Activated gamma-delta T cell treated with anti-CD3 and anti-CD28 coated beads, Interleukin-2, amount 50 U/mL, for 16 hours (primary cell): ENCODE data around the gene C5.
"Not testable (repeated sequence)": the region's sequence is repeated elsewhere in the genome, so short reads cannot be mapped to it uniquely, and the experiment has no call there.

Experiments used
- DNase-seq: peaks from one replicate; pipeline ENCODE4 v3.0.0-alpha.2; 2020; ENCODE audit warnings: low read depth

The C5 gene

DNA sequence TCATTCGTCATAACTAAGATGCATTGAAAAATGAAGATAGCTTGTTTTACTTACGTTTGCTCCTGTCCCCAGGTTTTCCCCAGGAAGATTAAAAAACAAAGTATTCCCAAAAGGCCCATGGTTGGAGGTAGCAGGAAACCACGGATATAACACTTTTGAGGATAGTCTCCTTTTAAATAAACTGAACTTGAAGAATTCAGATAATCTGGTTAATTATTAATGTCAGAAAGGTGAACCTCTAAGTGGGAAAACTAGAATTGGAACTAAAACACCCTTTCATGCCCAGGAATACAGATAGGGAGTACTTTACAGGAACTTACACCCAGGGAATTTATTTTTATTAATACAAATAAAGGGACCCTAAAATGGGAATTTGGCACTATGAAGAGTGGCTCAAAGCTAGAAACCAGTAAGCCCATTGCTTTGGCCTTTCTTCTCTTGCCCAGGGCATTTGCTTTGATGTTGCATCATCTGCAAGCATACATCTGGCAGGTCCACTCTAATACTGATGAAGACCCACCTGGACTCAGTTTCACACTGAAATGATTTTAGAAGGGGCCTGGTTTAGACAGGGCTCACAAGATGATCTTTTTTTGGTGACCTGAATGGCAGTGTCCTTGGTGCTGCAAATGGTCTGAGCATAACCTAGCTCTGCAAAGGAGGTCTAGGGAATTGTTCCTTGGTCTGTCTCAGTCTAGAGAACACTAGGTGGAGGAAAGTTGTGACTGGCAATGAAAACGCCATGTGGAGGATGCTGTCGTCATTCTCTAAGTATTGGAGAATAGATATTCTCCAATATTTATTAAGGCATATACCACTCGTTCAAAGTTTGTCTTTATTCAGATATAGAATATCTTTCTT is at the start of gene C5:
Gene C5, minus strand, starts transcription at position 148 of the 861 bp plus-strand sequence. Its CDS starts 29 bp downstream, at position 119.
- no peak for DNase-seq

- DNase-seq: no peak
Measured at GRCh38 chr9:121098567-121099198, 48.6 kb upstream of the C5 start.

GRCh38 chr9:121095057-121095456 is 45.0 kb upstream of the C5 start:
- DNase-seq: no peak

- DNase-seq: not testable (repeated sequence)
Measured at GRCh38 chr9:121090743-121091142, 40.7 kb upstream of the C5 start.

DNA sequence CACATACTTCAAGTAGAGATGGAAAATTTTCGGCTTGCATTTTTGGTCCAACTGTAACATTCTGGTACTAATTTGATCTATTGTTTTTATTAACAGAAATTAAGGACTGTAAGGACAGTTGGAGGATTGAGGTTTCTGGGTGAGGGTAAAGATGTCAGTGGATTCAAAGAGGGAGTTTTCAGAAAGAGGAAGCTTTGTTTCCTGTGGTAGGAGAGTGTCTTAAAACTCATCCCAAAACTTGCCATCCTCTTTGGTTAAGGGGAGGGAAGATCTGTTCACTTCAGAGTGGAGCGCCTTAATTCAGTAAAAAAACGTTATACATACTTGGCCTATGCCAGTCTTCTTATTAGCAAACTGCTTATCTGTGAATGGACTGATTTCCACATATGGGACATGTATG is 38.5 kb upstream of the C5 start:
- DNase-seq: no peak

DNA sequence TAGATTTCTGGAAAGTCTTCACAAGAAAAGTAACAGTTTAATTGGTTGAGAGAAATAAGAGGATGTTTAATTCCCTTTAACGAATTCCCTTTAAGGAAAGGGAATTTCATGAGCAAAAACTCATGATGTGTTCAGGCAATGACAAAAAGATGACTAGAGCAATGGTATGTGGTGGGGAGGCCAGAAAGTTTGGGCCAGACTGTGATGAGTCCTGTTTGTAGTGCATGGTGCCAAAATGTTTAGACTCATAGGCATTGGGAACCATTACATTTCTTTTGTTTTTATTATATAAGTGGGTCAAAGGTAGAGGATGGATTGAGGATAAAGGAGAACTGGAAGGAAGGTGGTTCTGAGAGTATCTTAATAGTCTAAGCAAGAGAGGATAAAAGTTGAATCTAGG is 35.6 kb upstream of the C5 start:
- no peak for DNase-seq

GRCh38 chr9:121082075-121082474 is 32.0 kb upstream of the C5 start:
- DNase-seq: no peak

DNA sequence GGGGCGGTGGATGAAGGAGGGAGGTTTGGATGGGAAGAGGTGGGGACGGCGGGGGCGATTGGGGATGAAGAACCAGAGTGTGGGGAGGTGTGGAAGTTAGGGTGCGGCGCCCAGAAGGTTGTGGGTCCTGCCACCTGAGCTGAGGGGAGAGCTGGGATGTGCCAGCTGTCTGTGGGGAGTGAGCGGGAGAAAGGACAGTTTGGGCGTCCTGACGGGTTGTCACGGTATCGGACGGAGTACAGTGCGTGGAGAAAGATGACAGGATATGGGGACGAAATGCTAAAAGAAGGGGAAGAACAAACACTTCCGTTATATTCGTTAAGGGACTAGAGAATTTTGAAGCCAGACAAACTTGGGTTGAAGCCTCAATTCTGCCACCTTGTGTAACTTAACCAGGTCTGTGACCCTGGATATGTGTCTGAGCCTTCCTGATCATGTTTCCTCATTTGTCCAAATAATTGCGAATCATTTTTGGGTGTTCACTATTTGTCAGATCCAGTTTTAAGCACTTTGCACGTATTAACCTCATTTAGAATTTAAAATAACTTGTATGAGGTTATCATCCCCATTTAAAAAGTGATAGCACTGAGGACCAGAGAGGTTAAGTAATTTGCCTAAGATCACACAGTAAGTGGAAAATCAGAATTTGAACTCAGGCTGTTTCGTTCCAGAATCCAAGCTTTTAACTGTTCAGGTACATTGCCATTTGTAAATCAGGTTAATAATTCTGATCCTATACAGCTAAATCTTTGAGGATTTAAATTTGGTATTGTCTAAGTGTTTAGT is 25.4 kb upstream of the C5 start:
- no peak for DNase-seq

- peak; percentile 77 for DNase-seq
Measured at GRCh38 chr9:121074370-121075250, 24.5 kb upstream of the C5 start, which contains the start of gene CNTRL. Gene CNTRL, plus strand, starts transcription at chr9:121074955. Its CDS starts 13,372 bp downstream, at chr9:121088327.

DNA sequence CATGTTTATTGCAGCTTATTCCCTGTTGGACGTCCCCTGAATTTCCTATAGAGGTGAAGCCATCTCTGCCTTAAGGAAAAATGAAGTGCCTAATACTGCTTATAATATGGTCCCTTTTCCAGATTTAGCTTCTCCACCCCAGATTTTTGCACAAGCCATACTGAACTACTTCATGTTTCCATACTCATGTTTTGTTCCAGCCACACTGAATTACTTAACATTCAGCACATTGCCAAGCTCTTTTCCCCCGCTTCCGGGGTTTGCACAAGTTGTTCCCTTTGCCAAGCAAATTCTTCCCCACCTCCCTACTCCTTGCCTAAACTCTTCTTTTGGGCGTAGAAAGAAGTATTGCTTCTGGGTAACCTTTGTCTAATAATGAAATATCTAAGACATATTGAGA is 23.0 kb upstream of the C5 start:
- no peak for DNase-seq

- no peak for DNase-seq
Measured at GRCh38 chr9:121071756-121072421, 21.8 kb upstream of the C5 start.

- no peak for DNase-seq
Measured at GRCh38 chr9:121071370-121071755, 21.3 kb upstream of the C5 start.

- no peak for DNase-seq
Measured at GRCh38 chr9:121069396-121069795, 19.3 kb upstream of the C5 start.

DNA sequence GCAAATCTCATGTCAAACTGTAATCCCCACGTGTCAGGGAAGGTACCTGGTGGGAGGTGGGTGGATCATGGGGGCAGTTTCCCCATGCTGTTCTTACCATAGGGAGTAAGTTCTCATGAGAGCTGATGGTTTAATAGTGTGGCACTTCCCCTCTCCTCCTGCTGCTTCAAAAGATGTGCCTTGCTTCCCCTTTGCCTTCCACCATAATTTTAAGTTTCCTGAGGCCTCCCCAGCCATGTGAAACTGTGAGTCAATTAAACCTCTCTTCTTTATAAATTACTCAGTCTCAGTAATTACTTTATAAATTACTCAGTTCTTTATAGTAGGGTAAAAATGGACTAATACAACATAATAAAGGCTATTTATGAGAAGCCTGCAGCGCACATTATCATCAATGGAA is 17.6 kb upstream of the C5 start:
- no peak for DNase-seq

GRCh38 chr9:121066850-121067249 is 16.8 kb upstream of the C5 start:
- DNase-seq: no peak

- no peak for DNase-seq
Measured at GRCh38 chr9:121059998-121060636, 10.0 kb upstream of the C5 start.

DNA sequence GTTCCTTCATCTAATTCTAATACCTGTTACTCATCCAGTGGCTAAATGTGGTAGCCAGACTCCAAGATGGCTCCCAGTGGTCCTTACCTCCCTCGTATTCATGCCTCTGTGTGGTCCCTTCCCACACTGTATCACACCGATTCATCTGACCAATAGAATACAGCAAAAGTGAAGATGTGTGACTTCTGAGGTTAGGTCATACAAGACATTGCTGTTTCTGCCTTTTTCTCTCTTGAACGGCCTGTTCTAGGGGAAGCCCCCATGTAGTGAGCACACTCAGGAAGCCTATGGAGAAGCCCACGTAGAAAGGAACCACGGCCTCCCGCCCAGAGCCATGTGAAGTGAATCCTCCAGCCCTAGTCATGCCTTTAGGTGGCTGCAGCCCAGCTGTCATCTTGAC is 9.4 kb upstream of the C5 start:
- DNase-seq: no peak

GRCh38 chr9:121057821-121058220 is 7.7 kb upstream of the C5 start:
- no peak for DNase-seq

- DNase-seq: no peak
Measured at GRCh38 chr9:121055642-121056143, 5.6 kb upstream of the C5 start.

DNA sequence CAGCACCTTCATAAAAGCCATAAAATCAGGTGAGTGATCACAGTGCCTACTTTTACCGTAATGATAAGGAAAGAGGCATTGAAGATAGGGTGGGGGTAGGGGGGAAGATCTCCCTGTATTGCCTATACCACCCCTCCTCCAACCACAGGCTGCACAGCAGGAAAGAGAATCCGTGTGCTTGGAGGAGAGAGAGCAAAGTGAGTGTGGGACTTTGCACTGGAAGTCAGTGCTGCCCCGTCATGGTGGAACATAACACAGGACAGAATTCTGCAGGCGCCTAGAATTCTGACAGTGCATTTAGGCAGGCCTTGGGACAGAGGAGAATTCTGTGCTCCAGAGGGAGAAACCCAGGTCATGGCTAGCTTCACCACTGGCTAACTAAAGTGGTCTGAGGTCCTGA is 3.5 kb upstream of the C5 start:
- no peak for DNase-seq
